Gastroesophageal sphincter (tissue), 4 donors: ENCODE data around the gene SLC17A8. TPM values are rescaled to one million over a fixed set of nuclear protein-coding genes. Genes with fewer than 3 reads are reported as not detected.

Source experiments
- ATAC-seq: fragments of 150-250 bp; one replicate; pipeline ENCODE4 v1.9.1; 2016; ENCODE audit warnings: mild to moderate bottlenecking, moderate library complexity
- H3K27ac ChIP-seq, 4 donors: fragments of 200-600 bp; sonication (generic) in 3 of 4; 1 replicate in 3 of 4; 2 replicates in 1 of 4; pipeline ENCODE4 v1.5.1; 2016 to 2019
- H3K27me3 ChIP-seq: fragments of 200-600 bp; sonication (generic); one replicate; pipeline ENCODE4 v1.5.1; 2019
- H3K36me3 ChIP-seq, 2 donors: fragments of 200-600 bp; sonication (generic); one replicate each; pipeline ENCODE4 v1.5.1; 2019; ENCODE audit warnings: control low read depth in 1 of 2
- H3K4me1 ChIP-seq, 3 donors: fragments of 200-600 bp; sonication (generic); 1 replicate in 2 of 3; 2 replicates in 1 of 3; pipeline ENCODE4 v1.5.1; 2016 to 2019; ENCODE audit warnings: control low read depth in 2 of 3
- H3K4me3 ChIP-seq, 2 donors: fragments of 200-600 bp; sonication (generic); one replicate each; pipeline ENCODE4 v1.5.1; 2019; ENCODE audit warnings: mild to moderate bottlenecking in 1 of 2, moderate library complexity in 1 of 2
- H3K9me3 ChIP-seq, 3 donors: fragments of 200-600 bp; sonication (generic); one replicate each; pipeline ENCODE4 v1.5.1; 2017 to 2019; ENCODE audit warnings: control low read depth in 2 of 3
- EP300 ChIP-seq: sonication (generic); formaldehyde crosslinking; IDR thresholded peaks from one replicate; pipeline ENCODE4 v1.6.1; 2017; ENCODE audit warnings: antibody characterized with exemption, mild to moderate bottlenecking
- POLR2A ChIP-seq, 2 donors: fragments of 450-650 bp; IDR thresholded peaks; one replicate each; pipeline ENCODE4 v1.6.1; 2017; ENCODE audit warnings: antibody characterized with exemption in 2 of 2, mild to moderate bottlenecking in 2 of 2, moderate library complexity in 1 of 2
- POLR2AphosphoS5 ChIP-seq: sonication (generic); formaldehyde crosslinking; IDR thresholded peaks from one replicate; pipeline ENCODE4 v1.6.1; 2017; ENCODE audit warnings: antibody characterized with exemption
- WGBS, 2 donors: methylation state at CpG; one replicate each; pipeline ENCODE4 v1.1.5; 2018; ENCODE audit warnings: low coverage in 1 of 2; 5-methylcytosine and 5-hydroxymethylcytosine counted together
- total RNA-seq, 4 donors: library from RNA; depleted of rRNA; stranded (reverse); fragments of >200 nt; gene quantifications; one replicate each; pipeline ENCODE4 v1.1.0, GENCODE V29; 2016
- TF ChIP-seq, protein P1 (sequence below), 4 experiments: fragments of 200-600 bp in 2 of 4; fragments of 450-650 bp in 2 of 4; sonication (generic) in 1 of 4; IDR thresholded peaks; one replicate each; pipeline ENCODE4 v1.5.1; 2017 to 2019; ENCODE audit warnings: antibody characterized with exemption in 4 of 4, mild to moderate bottlenecking in 2 of 4, moderate library complexity in 2 of 4

The SLC17A8 gene
- total RNA-seq, 4 donors from 2014 or later: not detected

DNA sequence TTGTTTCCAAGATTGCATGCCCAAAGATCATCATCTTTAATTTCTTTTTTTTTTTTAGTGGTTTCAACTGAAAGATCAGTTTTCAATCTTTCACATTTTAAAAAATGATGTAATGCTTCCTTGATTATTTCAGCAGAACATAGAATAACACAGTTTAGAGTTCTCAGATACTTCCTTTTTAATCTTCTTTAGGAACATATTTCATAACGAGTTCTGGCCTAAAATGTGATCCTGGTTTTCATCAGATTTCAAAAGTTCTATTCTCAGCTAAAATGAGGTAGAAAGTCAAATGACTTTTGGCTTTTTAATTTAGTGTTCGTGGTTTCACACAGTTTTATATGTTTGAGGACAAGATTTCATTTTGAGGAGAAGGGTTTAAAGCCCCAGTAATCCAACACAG, 76.8 kb downstream of the SLC17A8 start:
- Histone ChIP-seq H3K9me3 (no peaks in the 10 kb centered on the region), H3K4me3 (no peak overlapping the region), H3K36me3 (no peaks in the 10 kb centered on the region), H3K27ac (no peak overlapping the region), H3K4me1 (no peaks in the 10 kb centered on the region), H3K27me3 (no peaks in the 10 kb centered on the region)
- TF ChIP-seq POLR2A (IDR thresholded peaks at IDR 0.05): no peak
- TF ChIP-seq POLR2AphosphoS5: no peak
- no peak for TF ChIP-seq EP300
- TF ChIP-seq, protein P1, sequence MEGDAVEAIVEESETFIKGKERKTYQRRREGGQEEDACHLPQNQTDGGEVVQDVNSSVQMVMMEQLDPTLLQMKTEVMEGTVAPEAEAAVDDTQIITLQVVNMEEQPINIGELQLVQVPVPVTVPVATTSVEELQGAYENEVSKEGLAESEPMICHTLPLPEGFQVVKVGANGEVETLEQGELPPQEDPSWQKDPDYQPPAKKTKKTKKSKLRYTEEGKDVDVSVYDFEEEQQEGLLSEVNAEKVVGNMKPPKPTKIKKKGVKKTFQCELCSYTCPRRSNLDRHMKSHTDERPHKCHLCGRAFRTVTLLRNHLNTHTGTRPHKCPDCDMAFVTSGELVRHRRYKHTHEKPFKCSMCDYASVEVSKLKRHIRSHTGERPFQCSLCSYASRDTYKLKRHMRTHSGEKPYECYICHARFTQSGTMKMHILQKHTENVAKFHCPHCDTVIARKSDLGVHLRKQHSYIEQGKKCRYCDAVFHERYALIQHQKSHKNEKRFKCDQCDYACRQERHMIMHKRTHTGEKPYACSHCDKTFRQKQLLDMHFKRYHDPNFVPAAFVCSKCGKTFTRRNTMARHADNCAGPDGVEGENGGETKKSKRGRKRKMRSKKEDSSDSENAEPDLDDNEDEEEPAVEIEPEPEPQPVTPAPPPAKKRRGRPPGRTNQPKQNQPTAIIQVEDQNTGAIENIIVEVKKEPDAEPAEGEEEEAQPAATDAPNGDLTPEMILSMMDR (IDR thresholded peaks at IDR 0.05): no peak
- 36 to 37% methylated on average over 2 of the region's 2 CpGs for WGBS, 2 donors
- no peak for ATAC-seq

DNA sequence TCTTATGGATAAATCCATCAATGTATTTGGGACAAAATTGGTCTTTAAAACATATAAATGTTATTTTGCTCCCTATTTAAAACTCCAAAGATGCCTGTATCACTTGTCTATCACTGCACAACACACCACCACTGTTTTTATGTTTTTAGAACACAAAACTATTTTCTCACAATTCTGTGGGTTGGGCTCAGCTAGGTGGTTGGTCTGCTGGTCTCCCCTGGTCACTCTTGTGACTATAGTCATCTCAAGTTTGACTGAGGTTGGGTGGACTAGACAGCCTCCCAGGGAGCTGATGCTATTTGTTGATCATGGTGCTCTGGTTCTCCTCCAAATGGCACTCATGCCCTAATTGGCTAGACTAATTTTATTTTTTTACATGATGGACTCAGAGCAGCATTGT, 77.3 kb downstream of the SLC17A8 start:
- H3K9me3 ChIP-seq: no peaks in the 10 kb centered on the region
- H3K36me3 ChIP-seq: no peaks in the 10 kb centered on the region
- H3K27me3 ChIP-seq: no peaks in the 10 kb centered on the region
- TF ChIP-seq POLR2A (IDR thresholded peaks at IDR 0.05) (no peak), EP300 (no peak), POLR2AphosphoS5 (no peak)
- TF ChIP-seq, protein P1 (IDR thresholded peaks at IDR 0.05): no peak
- no peak overlapping the region for H3K4me3 ChIP-seq
- H3K4me1 ChIP-seq: no peaks in the 10 kb centered on the region
- H3K27ac ChIP-seq: no peak overlapping the region
- ATAC-seq: no peak

DNA sequence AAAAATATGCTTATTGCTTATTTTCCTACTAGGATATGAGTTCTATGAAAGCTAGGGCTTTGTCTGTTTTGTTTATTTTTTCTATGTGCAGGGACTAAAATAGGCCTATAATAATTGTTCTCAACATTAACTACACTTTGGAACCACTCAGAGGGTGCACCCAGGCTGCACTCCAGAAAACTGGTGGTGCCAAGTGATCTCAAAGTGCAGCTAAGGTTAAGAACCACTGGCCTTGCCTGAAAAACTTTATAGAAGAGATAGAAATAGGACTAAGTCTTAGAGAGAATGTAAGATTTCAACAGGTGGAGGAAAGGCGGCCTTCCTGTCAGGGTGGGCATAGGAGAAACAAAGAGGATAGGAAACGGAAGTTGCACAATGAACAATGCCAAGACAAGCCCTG, 79.1 kb downstream of the SLC17A8 start:
- no peaks in the 10 kb centered on the region for H3K36me3 ChIP-seq
- ATAC-seq: no peak
- no peaks in the 10 kb centered on the region for H3K27me3 ChIP-seq
- H3K4me1 ChIP-seq: no peaks in the 10 kb centered on the region
- no peaks in the 10 kb centered on the region for H3K9me3 ChIP-seq
- TF ChIP-seq EP300 (no peak), POLR2A (IDR thresholded peaks at IDR 0.05) (no peak), POLR2AphosphoS5 (no peak)
- TF ChIP-seq, protein P1 (IDR thresholded peaks at IDR 0.05): no peak
- no peak overlapping the region for H3K27ac ChIP-seq
- no peak overlapping the region for H3K4me3 ChIP-seq
- WGBS, 2 donors: 59 to 64% methylated on average over 2 of the region's 2 CpGs

DNA sequence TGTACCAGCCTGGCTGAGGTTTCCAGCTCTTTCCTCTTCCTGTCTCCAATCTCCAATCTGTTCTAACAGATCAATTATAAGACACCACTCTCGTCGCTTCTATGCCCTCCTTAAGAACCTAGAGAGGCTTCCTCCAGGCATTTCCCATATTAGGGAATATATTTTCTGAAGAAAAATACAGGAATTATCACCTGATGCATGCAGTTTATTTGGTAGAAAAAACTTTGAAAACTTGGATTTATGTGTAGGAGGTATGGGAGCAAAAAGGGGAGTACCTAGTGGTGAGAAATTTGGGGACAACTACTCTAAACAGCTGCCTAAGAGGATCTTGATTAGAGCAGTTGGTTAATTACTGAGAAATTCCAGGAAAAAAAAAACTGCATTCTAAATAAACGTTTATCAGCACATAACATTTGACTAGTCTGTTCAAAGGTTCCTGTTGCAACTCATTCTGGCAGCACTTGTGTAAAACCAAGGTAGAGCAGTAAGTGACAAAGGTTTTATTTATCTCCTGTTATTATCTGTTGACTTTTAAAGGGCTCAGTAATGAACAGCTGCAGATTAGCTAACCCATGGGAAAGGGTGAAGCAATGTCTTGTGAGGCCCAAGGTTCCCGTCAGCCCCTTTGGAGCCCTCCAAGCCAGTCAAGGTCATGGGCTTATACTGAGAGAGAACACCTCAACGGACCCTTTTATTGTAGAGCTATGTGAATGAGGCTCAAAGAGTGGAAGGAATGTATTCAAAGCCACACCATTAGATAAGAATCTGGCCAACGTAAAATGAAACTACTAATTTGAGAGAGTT, 80.4 kb downstream of the SLC17A8 start:
- 74% methylated on average over 4 to 6 of the region's 6 CpGs for WGBS, 2 donors
- H3K27ac ChIP-seq: no peak overlapping the region
- H3K4me3 ChIP-seq: no peak overlapping the region
- TF ChIP-seq POLR2A (IDR thresholded peaks at IDR 0.05) (no peak), POLR2AphosphoS5 (no peak), EP300 (no peak)
- TF ChIP-seq, protein P1 (IDR thresholded peaks at IDR 0.05): no peak
- no peaks in the 10 kb centered on the region for H3K36me3 ChIP-seq
- H3K4me1 ChIP-seq: no peaks in the 10 kb centered on the region
- H3K9me3 ChIP-seq: no peaks in the 10 kb centered on the region
- no peaks in the 10 kb centered on the region for H3K27me3 ChIP-seq
- no peak for ATAC-seq

DNA sequence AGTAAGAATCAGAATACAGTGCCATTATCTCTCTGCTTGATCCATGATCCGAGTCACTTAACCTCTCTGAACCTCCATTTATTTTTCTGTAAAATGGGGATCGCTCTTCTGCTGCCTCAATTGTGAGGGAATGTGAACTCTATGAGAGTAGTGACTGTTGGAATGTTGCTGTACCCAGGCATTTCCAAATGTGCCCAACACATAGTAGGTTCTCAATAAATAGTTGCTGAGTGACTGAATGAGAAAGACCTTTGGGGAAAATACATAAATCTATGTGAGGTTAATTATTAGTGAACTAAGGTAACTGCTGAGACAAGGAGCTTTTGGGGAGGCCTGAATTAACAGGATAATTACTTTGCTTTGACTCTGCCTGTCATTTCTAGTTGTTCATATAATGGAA, 82.9 kb downstream of the SLC17A8 start:
- no peak for TF ChIP-seq POLR2A (IDR thresholded peaks at IDR 0.05)
- TF ChIP-seq, protein P1 (IDR thresholded peaks at IDR 0.05): no peak
- no peak for TF ChIP-seq POLR2AphosphoS5
- TF ChIP-seq EP300: no peak
- Histone ChIP-seq H3K4me1 (no peaks in the 10 kb centered on the region), H3K4me3 (no peak overlapping the region), H3K27me3 (no peaks in the 10 kb centered on the region), H3K9me3 (no peaks in the 10 kb centered on the region), H3K27ac (no peak overlapping the region), H3K36me3 (no peaks in the 10 kb centered on the region)
- WGBS, 2 donors: 79 to 90% methylated on average over 2 of the region's 2 CpGs
- ATAC-seq: no peak
